HG03060 (cell line): ENCODE data around the gene HMCN2.

Experiments used
- ATAC-seq: cut with Tn5 transposase; IDR thresholded peaks from one replicate; pipeline ENCODE4 v1.9.1; 2021; ENCODE audit warnings: low read depth, moderate number of reproducible peaks; ENCODE audit not compliant: unreplicated experiment

Gene HMCN2

DNA sequence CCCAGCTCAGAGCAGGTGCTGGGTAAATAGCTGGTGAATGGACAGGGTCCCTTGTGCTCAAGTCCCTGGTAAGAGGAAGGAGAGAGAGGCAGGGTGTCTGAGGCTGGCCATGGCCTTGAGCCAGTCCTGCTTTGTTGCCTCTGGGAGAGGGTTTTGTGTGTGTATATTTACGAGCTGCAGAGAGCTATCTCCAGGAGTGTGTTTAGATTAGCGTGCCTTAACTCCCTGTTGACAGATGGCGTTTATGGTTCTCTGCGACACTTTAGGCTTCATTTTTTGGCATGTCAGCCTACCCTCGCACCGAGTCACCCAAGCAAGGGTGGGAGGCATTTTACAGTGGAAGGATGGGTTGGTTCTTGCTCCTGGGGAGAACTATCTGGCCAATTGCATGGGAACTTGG is 22.2 kb downstream of the HMCN2 start:
- no peak for ATAC-seq

DNA sequence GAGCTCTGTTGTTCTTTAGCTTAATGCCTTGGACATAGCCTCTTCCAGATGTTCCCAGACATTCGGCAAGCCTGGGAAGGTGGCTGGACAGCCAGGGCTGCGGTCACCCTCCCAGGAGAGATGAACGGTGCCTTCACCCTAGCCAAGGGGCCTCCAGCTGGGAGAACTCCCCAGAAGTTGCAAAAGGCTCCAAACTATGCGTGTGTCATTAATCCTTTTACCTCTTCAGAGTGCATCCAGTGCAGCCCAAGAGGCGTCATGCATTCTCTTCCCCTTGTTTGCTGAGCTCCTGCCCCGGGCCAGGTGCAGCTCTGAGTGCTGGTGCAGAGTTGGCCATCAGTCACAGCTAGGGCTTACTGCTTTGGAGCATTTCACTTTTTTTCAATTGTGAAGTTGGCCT is 22.8 kb downstream of the HMCN2 start:
- no peak for ATAC-seq

DNA sequence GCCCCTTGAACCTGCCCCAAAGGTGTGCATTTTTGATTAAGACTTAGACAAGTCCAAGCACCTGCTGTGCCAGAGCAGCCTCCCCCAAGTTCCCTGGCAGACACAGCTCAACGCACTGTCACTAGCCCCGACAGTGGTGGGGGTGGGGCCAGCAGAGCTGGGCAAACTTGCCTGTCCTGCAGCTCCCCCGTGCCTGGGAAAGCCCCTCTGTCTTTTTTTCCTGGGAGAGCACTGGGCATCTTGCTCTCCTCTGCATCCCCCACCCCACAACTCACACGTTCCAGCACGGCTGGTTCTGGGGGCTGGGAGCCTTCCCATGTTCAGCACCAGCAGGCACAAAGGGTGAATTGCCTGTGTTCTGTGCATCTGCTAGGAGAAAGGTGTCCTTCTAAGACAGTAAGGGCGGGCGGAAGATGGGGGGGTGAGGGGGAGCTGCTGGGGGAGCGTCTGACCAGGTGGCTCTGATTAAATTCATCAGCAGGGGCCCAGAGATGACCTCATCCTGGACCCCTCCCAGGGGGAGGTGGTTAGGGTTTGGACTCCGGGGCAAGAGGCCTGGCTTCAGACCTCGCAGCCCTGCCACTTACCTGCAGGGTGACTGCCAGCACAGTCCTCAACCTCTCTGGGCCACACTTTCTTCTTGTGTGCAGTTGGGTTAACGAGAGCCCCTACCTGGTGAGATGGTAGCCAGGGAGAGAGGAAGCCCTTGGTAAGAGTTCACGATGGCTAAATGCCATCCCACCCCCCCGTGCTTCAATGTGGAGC is 23.5 kb downstream of the HMCN2 start:
- no peak for ATAC-seq

- no peak for ATAC-seq
Measured at GRCh38 chr9:130289711-130290241, 24.2 kb downstream of the HMCN2 start.

DNA sequence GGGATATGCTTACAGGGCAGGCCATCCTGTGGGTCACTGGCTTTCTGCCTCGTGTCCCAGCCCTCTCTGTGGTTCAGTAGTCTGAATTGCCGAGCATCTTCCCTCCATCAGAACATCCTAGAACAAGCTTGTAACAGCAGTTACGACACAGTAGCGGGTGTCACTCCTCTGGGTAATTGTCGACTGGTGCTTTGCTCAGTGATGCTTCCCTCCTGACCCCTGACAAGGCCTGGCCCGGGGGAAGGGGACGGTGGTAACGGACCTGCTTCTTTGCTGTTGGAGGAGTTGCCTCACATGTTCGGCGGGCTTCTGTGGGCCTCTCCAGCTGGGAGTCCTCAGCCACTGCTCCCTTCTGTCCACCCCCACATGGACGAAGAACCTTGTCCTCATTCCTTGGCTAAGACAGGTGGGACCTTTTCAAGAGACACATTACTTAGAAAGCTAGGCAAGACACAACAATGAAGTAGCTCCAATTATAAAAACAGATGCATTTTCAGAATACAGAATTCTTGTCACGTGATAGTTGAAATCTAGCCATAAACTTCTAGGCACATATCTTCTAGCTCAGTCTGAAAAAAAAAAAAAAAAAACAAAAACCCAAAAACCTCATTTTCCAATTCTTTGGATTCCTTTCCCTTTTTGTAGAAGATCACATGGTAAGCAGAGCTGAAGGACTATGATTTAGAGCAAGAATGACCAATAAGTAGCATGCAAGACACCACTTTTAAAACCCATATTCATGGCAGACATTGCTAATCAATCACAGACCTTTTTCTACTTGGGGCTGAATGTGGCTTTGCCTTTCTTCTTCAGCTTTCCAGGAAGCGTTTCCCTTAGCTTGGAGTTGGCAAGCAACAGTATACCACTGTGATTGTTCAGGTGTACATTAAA is 25.0 kb downstream of the HMCN2 start:
- no peak for ATAC-seq

GRCh38 chr9:130291474-130291873 is 25.9 kb downstream of the HMCN2 start:
- no peak for ATAC-seq

- ATAC-seq: no peak
Measured at GRCh38 chr9:130292106-130292505, 26.5 kb downstream of the HMCN2 start.

DNA sequence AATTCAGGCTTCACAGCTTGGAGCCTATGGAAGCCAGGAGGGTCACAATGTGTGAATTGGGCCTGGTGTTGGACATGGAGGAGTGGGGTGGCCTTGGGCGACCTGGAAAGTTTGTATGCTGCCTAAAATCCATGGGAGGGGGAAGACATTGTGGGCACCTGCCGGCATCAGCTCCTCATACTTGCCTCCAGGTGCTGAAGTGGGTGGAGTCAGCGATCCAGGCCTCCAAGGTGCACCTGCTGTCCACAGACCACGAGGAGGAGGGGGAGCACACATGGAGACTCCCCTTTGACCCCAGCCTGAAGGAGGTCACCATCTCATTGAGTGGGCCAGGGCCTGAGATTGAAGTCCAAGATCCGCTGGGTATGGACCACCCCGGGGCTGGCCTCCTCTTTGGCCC is 29.1 kb downstream of the HMCN2 start:
- ATAC-seq: no peak

- no peak for ATAC-seq
Measured at GRCh38 chr9:130295431-130295830, 29.9 kb downstream of the HMCN2 start.

DNA sequence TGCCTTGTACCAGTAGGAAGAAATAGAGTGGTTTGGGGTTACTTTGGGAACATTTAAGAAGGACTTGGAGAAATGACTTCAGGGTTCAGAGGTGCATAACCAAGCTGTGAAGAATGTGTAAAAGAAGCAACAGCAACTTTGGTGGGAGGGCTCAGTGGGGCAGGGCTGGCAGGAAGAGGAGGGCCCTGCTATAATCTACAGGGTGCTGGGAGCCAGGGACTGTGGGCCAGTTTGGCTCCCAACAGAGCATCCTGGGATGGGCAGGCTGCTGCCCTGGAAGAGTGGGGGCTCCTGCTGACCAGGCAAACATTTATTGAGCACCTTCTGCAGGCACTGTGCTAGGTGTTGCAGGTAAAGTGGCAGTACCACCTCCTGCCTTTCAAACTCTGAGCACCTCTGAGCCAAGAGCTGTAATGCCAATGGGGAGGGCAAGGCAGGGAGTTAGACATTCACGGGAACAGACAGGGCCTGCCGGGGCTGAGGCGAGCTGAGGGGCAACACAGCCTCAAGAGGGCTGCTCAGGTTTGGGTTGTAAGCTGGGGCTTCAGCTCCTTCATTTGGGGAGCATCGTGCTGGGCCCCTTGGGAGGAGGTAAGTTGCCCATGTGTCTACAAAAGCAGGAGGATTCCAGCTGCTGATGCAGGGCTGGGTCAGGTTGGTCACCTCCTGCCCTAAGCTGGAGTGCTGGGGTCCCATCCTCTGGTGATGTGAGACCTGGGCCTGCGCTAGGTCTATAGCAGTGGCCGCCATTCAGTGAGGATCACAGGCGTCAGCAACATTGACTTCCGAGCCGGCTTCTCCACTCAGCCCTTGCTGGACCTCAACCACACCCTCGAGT is 30.6 kb downstream of the HMCN2 start:
- no peak for ATAC-seq

GRCh38 chr9:130296783-130297055 is 31.2 kb downstream of the HMCN2 start:
- no peak for ATAC-seq

- no peak for ATAC-seq
Measured at GRCh38 chr9:130297371-130297770, 31.8 kb downstream of the HMCN2 start.

- ATAC-seq: no peak
Measured at GRCh38 chr9:130298662-130299279, 33.2 kb downstream of the HMCN2 start.

DNA sequence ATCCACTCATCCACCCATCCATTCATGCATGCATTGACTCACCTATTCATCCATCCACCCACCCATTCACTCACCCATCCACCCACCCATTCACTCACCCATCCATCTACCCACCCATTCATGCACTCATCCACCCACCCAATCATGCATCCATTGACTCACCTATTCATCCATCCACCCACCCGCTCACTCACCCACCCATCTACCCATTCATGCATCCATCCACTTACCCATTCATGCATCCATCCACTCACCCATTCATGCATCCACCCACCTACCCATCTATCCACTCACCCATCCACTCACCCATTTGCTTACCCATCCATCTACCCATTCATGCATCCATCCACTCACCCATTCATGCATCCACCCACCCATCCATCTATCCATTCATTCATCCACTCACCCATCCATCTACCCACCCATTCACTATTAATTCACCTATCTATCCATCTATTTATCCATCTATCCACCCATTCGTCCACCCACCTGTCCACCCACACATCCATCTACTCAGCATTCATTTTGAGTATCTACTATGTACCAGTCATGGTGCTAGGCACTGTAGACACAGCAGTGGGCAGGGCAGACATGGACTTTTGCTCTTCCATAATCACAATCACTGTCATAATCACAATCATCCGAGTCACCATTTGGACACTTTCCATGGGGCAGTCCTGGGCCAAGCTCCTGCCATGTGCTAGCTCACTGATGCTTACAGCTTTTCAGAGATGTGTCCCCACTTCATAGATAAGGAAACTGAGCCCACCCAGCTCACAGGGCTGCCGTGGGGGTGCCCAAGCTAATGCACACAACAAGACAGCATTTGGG is 34.4 kb downstream of the HMCN2 start:
- ATAC-seq: no peak

DNA sequence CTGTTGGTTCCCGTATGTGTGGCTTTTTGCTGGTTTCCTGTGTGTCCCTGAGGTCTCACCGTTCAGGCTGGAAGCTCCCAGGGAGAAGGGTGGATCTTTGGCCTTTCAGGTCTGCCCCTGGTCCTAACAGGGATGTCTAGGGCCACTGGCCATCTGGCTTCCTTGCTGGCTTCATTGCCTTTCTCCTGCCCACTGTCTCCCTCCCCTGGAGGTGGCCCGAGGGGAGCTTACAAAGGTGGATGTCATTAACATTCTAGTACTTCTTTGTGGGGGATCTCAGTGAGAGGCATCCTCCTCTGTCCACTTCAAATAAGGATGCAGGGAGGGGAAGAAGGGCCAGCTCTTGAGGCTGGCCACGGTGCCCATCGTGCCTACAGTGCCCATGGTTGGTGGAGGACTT is 35.2 kb downstream of the HMCN2 start:
- ATAC-seq: no peak

DNA sequence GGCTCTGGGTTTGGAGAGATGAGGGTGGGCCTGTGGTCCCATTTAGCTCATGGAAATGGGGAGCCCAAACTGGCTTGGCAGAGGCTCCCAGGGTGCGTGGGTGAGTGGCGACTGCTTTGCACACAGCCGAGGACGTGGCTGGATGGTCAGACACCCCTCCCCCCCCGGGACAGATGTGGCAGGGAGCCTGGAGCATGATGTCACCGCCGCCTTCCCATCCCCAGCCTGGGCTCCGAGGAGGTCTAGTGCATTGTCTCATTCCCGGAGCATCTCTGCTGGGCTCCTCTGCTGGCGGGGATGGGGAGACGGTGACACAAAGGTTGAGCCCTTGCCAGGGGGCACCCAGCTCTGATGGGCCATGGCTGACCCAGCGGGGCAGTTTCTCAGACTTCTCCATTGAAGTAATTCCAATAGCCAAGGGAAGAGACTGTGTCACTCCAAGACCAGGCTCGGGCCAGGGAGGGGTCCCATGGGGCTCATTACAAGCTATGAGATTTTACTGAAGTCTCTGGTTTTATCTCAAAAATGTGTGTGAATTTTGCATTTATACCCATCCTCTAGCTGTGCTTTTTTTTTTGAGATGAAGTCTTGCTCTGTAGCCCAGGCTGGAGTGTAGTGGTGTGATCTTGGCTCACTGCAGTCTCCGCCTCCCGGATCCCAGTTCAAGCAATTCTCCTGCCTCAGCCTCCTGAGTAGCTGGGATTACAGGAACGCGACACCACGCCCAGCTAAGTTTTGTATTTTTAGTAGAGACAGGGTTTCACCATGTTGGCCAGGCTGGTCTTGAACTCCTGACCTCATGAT is 36.1 kb downstream of the HMCN2 start:
- no peak for ATAC-seq

GRCh38 chr9:130302785-130303612 is 37.4 kb downstream of the HMCN2 start:
- ATAC-seq: no peak

GRCh38 chr9:130303613-130304055 is 38.1 kb downstream of the HMCN2 start:
- no peak for ATAC-seq
